SK-N-SH treated with all-trans-retinoic acid at 6 μM for 48 hours (cell line): Measurements from ENCODE around the gene FAM174C.

Experiments
- ATAC-seq: fragments of 200-7000 bp; cut with Tn5 transposase; 3 replicates; pipeline ENCODE4 v1.9.1; 2020; ENCODE audit warnings: mild to moderate bottlenecking, moderate library complexity
- ARNTL ChIP-seq: fragments of 450-650 bp; formaldehyde crosslinking; IDR thresholded peaks from 2 replicates; pipeline ENCODE4 v1.5.0; 2020; ENCODE audit warnings: low read depth, mild to moderate bottlenecking, moderate library complexity, borderline replicate concordance
- BACH2 ChIP-seq: fragments of 250-450 bp; sonication (Bioruptor Pico); IDR thresholded peaks from 2 replicates; pipeline ENCODE4 v1.9.0; 2021; ENCODE audit warnings: mild to moderate bottlenecking, borderline replicate concordance
- CREB5 ChIP-seq: fragments of 250-450 bp; sonication (Bioruptor Pico); IDR thresholded peaks from 2 replicates; pipeline ENCODE4 v1.5.1; 2020; ENCODE audit warnings: low read depth, mild to moderate bottlenecking, moderate library complexity
- CSDC2 ChIP-seq: fragments of 250-450 bp; sonication (Bioruptor Pico); IDR thresholded peaks from 2 replicates; pipeline ENCODE4 v1.5.0; 2020; ENCODE audit warnings: mild to moderate bottlenecking, moderate library complexity
- CSRNP3 ChIP-seq: fragments of 250-450 bp; sonication (Bioruptor Pico); IDR thresholded peaks from 2 replicates; pipeline ENCODE4 v1.5.1; 2021; ENCODE audit warnings: mild to moderate bottlenecking, moderate library complexity
- ESRRG ChIP-seq: fragments of 250-450 bp; sonication (Bioruptor Pico); IDR thresholded peaks from 2 replicates; pipeline ENCODE4 v1.6.1; 2021; ENCODE audit warnings: mild to moderate bottlenecking
- GLIS3 ChIP-seq: fragments of 250-450 bp; sonication (Bioruptor Pico); IDR thresholded peaks from 2 replicates; pipeline ENCODE4 v1.5.0; 2020; ENCODE audit warnings: mild to moderate bottlenecking, moderate library complexity
- ISL1 ChIP-seq: fragments of 250-450 bp; sonication (Bioruptor Pico); IDR thresholded peaks from 2 replicates; pipeline ENCODE4 v2.1.2; 2022; ENCODE audit warnings: mild to moderate bottlenecking, moderate library complexity
- PATZ1 ChIP-seq: fragments of 250-450 bp; sonication (Bioruptor Pico); IDR thresholded peaks from 2 replicates; pipeline ENCODE4 v1.8.0; 2020; ENCODE audit warnings: mild to moderate bottlenecking, moderate library complexity, borderline replicate concordance
- POU6F1 ChIP-seq: fragments of 250-450 bp; sonication (Bioruptor Pico); IDR thresholded peaks from 2 replicates; pipeline ENCODE4 v1.8.0; 2021; ENCODE audit warnings: low read depth, mild to moderate bottlenecking, moderate library complexity, borderline replicate concordance
- PPARA ChIP-seq: fragments of 250-450 bp; sonication (Bioruptor Pico); IDR thresholded peaks from 2 replicates; pipeline ENCODE4 v1.5.0; 2020; ENCODE audit warnings: mild to moderate bottlenecking, borderline replicate concordance
- SNAI2 ChIP-seq: fragments of 250-450 bp; sonication (Bioruptor Pico); IDR thresholded peaks from 2 replicates; pipeline ENCODE4 v1.5.0; 2020; ENCODE audit warnings: mild to moderate bottlenecking, moderate library complexity
- TCF4 ChIP-seq: fragments of 250-450 bp; sonication (Bioruptor Pico); IDR thresholded peaks from 2 replicates; pipeline ENCODE4 v1.8.0; 2021; ENCODE audit warnings: mild to moderate bottlenecking, moderate library complexity, borderline replicate concordance
- TSHZ2 ChIP-seq: fragments of 250-450 bp; sonication (Bioruptor Pico); IDR thresholded peaks from 2 replicates; pipeline ENCODE4 v1.5.0; 2020; ENCODE audit warnings: mild to moderate bottlenecking, moderate library complexity
- ZC3H10 ChIP-seq: fragments of 250-450 bp; sonication (Bioruptor Pico); IDR thresholded peaks from 2 replicates; pipeline ENCODE4 v1.5.1; 2021; ENCODE audit warnings: mild to moderate bottlenecking, moderate library complexity
- ZFP3 ChIP-seq: fragments of 250-450 bp; sonication (Bioruptor Pico); IDR thresholded peaks from 2 replicates; pipeline ENCODE4 v1.5.0; 2020; ENCODE audit warnings: mild to moderate bottlenecking, moderate library complexity
- ZFP30 ChIP-seq: fragments of 450-650 bp; formaldehyde crosslinking; IDR thresholded peaks from 2 replicates; pipeline ENCODE4 v1.5.0; 2022; ENCODE audit warnings: mild to moderate bottlenecking, moderate library complexity
- ZNF70 ChIP-seq: fragments of 450-650 bp; formaldehyde crosslinking; IDR thresholded peaks from 2 replicates; pipeline ENCODE4 v1.5.0; 2020; ENCODE audit warnings: mild to moderate bottlenecking, moderate library complexity

FAM174C gene

GRCh38 chr19:1298235-1298634 lies 22.9 kb downstream of the FAM174C start:
- ATAC-seq: no peak
- no peak for TF ChIP-seq POU6F1 (CRISPR knock-in tag)
- peak; percentile 99 for TF ChIP-seq ZFP3 (CRISPR knock-in tag)
- TF ChIP-seq, all 23 proteins: peak for 1

DNA sequence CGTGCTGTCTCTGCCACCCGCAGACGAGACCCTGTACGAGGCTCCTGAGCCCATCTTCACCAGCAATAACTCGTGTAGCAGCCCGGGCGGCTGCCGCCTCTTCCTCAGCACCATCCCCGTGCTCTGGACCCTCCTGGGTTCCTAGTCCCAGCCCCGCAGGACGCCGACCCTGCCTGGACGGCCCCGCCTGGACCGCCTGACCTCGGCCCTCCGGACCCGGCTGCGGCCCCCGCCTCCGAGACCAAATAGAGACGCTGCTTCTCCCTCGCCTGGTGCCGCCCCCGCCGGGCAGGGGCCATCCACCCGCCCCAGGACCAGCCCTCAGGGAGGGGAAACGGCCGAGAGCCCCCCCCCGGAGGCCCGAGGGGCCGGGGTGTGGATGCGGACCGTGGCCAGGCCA lies 24.5 kb downstream of the FAM174C start:
- no peak for ATAC-seq
- TF ChIP-seq SNAI2 (CRISPR knock-in tag) (no peak), CREB5 (CRISPR knock-in tag) (no peak), ZC3H10 (CRISPR knock-in tag) (no peak), TCF4 (no peak), PPARA (no peak), GLIS3 (CRISPR knock-in tag) (no peak)

GRCh38 chr19:1300744-1301490 lies 25.6 kb downstream of the FAM174C start:
- no peak for ATAC-seq
- TF ChIP-seq ISL1 (CRISPR knock-in tag) (no peak), TSHZ2 (CRISPR knock-in tag) (no peak), POU6F1 (CRISPR knock-in tag) (no peak), GLIS3 (CRISPR knock-in tag) (no peak), ZFP3 (CRISPR knock-in tag) (no peak), ZC3H10 (CRISPR knock-in tag) (no peak), BACH2 (CRISPR knock-in tag) (no peak), ARNTL (CRISPR knock-in tag) (no peak), CREB5 (CRISPR knock-in tag) (no peak), ESRRG (no peak), CSDC2 (CRISPR knock-in tag) (no peak), ZFP30 (no peak), SNAI2 (CRISPR knock-in tag) (no peak), PATZ1 (CRISPR knock-in tag) (no peak), ZNF70 (no peak), CSRNP3 (no peak), TCF4 (no peak)
- TF ChIP-seq, all 23 proteins: peak for 0
